Vagina (tissue), 2 donors: Measurements from ENCODE around the gene LMBR1. TPM values are rescaled to one million over a fixed set of nuclear protein-coding genes. Genes with fewer than 3 reads are reported as not detected.

Source experiments
- DNase-seq, 2 donors: peaks; one replicate each; pipeline ENCODE4 v3.0.0-alpha.2; 2017; ENCODE audit errors: extremely low spot score in 2 of 2
- H3K27ac ChIP-seq: fragments of 200-600 bp; sonication (generic); one replicate; pipeline ENCODE4 v1.5.1; 2019
- H3K27me3 ChIP-seq: fragments of 200-600 bp; sonication (generic); one replicate; pipeline ENCODE4 v1.5.1; 2019
- H3K36me3 ChIP-seq, 2 donors: fragments of 200-600 bp; sonication (generic); one replicate each; pipeline ENCODE4 v1.5.1; 2017 to 2019
- H3K4me1 ChIP-seq: fragments of 200-600 bp; sonication (generic); one replicate; pipeline ENCODE4 v1.5.1; 2019
- H3K4me3 ChIP-seq, 2 donors: fragments of 200-600 bp; sonication (generic); 1 replicate in 1 of 2; 2 replicates in 1 of 2; pipeline ENCODE4 v1.5.1; 2016 to 2019
- H3K9me3 ChIP-seq: fragments of 200-600 bp; sonication (generic); one replicate; pipeline ENCODE4 v1.5.1; 2019
- POLR2A ChIP-seq, 2 donors: fragments of 450-650 bp; IDR thresholded peaks; one replicate each; pipeline ENCODE4 v1.6.1; 2017; ENCODE audit warnings: antibody characterized with exemption in 2 of 2, mild to moderate bottlenecking in 2 of 2, moderate library complexity in 2 of 2
- POLR2AphosphoS5 ChIP-seq, 2 donors: sonication (generic); formaldehyde crosslinking; IDR thresholded peaks; one replicate each; pipeline ENCODE4 v1.9.0; 2017; ENCODE audit warnings: antibody characterized with exemption in 2 of 2, mild to moderate bottlenecking in 2 of 2, low read depth in 1 of 2; ENCODE audit not compliant: insufficient read depth in 1 of 2
- intact Hi-C: fragments of 100-400 bp; cut with DNase I; formaldehyde crosslinking; loops from one replicate; pipeline ENCODE4 v1.15.1; 2023
- total RNA-seq: library from RNA; depleted of rRNA; stranded (reverse); fragments of >200 nt; gene quantifications from one replicate; pipeline ENCODE4 v1.2.3, GENCODE V29; 2016
- TF ChIP-seq, protein P1 (sequence below), 3 experiments: fragments of 450-650 bp in 2 of 3; fragments of 200-600 bp in 1 of 3; sonication (generic) in 1 of 3; IDR thresholded peaks; one replicate each; pipeline ENCODE4 v1.5.1; 2017 to 2019; ENCODE audit warnings: antibody characterized with exemption in 3 of 3, mild to moderate bottlenecking in 2 of 3, moderate library complexity in 2 of 3

The LMBR1 gene
- total RNA-seq, 1 donor from 2014 or later = 45.7 TPM

DNA sequence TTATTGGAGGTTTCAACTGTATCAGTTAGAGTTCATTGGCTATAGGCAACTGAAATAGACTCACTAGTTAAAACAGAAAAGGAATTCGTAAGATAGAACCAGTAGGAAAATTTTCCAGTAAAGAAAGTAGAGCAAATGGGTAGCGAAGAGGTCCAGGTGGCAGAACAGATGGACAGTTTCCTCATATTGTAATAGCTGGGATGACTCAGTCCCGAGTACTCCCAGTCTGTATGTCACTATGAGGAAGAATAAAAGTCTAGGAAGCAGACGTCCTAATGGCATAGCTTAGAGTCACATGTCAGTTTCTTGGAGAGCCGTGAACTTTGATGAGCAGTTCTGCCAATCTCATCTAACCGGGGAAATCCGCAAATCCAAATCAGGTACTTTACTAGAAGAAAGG, 157.1 kb downstream of the LMBR1 start:
- Histone ChIP-seq H3K27me3 (no peaks in the 10 kb centered on the region), H3K4me1 (no peaks in the 10 kb centered on the region), H3K4me3 (no peak overlapping the region), H3K27ac (no peak overlapping the region), H3K36me3 (peaks cover 0 to 18% of the 10 kb centered on the region in 2 donors), H3K9me3 (peaks cover 4% of the 10 kb centered on the region)
- intact Hi-C loops = no loop called here
- no peak for DNase-seq
- no peak for TF ChIP-seq POLR2A (IDR thresholded peaks at IDR 0.05)
- no peak for TF ChIP-seq POLR2AphosphoS5 (IDR thresholded peaks at IDR 0.05; ENCODE audit: insufficient read depth in 1 of 2, low read depth in 1 of 2)
- TF ChIP-seq, protein P1, sequence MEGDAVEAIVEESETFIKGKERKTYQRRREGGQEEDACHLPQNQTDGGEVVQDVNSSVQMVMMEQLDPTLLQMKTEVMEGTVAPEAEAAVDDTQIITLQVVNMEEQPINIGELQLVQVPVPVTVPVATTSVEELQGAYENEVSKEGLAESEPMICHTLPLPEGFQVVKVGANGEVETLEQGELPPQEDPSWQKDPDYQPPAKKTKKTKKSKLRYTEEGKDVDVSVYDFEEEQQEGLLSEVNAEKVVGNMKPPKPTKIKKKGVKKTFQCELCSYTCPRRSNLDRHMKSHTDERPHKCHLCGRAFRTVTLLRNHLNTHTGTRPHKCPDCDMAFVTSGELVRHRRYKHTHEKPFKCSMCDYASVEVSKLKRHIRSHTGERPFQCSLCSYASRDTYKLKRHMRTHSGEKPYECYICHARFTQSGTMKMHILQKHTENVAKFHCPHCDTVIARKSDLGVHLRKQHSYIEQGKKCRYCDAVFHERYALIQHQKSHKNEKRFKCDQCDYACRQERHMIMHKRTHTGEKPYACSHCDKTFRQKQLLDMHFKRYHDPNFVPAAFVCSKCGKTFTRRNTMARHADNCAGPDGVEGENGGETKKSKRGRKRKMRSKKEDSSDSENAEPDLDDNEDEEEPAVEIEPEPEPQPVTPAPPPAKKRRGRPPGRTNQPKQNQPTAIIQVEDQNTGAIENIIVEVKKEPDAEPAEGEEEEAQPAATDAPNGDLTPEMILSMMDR (IDR thresholded peaks at IDR 0.05) = no peak

DNA sequence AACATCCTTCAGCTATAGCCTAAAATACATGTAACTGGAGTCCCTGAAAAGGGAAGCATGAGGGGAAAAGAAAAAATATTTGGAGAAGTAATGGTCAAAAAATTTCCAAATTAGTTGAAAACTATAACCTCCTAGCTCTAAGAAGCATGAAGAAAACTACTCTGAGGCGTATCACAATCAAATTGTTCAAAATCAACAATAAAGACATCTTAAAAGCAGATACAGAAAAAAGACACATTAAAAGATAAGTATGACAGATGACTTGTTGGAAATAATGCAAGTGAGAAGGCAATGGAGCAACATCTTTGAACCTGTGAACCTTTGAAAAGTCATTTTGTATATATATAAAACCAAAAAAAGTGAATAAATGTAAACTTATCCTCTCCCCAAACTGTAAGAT, 159.3 kb downstream of the LMBR1 start:
- H3K9me3 ChIP-seq = peaks cover 4% of the 10 kb centered on the region
- no peak overlapping the region for H3K4me3 ChIP-seq
- TF ChIP-seq POLR2AphosphoS5 (IDR thresholded peaks at IDR 0.05; ENCODE audit: insufficient read depth in 1 of 2, low read depth in 1 of 2) = no peak
- no peak for TF ChIP-seq POLR2A (IDR thresholded peaks at IDR 0.05)
- TF ChIP-seq, protein P1 (IDR thresholded peaks at IDR 0.05) = no peak
- peaks cover 0 to 18% of the 10 kb centered on the region in 2 donors for H3K36me3 ChIP-seq
- H3K27ac ChIP-seq = no peak overlapping the region
- intact Hi-C loops = no loop called here
- no peaks in the 10 kb centered on the region for H3K27me3 ChIP-seq
- no peak for DNase-seq
- no peaks in the 10 kb centered on the region for H3K4me1 ChIP-seq

DNA sequence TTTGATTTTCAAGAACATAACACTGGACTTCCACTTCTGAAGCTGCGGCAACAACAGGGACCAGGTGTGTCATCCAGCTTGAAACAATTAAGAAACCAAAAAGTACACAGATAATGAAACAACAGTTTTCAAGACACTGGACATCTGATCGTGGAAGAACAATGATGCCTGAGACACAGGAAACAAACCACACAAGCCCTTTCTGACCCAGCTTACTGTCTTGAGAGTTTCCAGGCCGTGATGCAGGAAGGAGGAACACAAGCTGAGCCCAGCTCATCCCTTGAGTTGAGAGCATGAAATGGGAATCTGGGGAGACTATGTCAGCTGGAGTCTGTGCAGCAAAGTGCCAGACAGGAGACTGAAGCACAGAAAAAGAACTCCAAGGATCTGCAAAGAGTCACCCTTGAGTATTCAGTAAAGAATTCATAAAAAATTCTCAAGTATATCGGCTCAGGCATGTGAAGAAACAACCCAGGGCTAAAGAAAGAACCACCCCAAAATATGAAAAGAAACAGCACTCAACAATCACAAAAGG, 160.8 kb downstream of the LMBR1 start:
- Histone ChIP-seq H3K4me3 (no peak overlapping the region), H3K36me3 (peaks cover 0 to 18% of the 10 kb centered on the region in 2 donors), H3K4me1 (no peaks in the 10 kb centered on the region), H3K27ac (no peak overlapping the region), H3K27me3 (no peaks in the 10 kb centered on the region), H3K9me3 (peaks cover 4% of the 10 kb centered on the region)
- TF ChIP-seq POLR2AphosphoS5 (IDR thresholded peaks at IDR 0.05; ENCODE audit: insufficient read depth in 1 of 2, low read depth in 1 of 2) (no peak), POLR2A (IDR thresholded peaks at IDR 0.05) (no peak)
- TF ChIP-seq, protein P1 (IDR thresholded peaks at IDR 0.05) = no peak
- no peak for DNase-seq
- intact Hi-C loops = no loop called here

DNA sequence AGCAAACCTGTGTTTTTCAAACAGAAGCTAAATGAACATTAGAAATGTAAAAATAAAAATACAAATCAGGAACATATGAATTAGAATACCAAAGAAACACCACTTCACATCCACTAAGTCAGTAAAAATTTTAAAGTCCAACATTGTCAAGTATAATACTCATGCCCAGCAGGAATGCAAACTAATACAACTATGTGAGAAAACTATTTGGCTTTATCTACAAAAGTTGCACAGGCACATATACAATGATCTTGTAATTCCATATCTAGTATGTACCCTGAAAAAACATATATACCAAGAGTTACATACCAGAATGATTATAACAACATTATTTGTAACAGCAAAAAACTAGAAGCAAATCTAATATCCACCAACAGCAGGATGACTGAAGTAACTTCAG, 161.3 kb downstream of the LMBR1 start:
- intact Hi-C loops = no loop called here
- H3K4me3 ChIP-seq = no peak overlapping the region
- H3K36me3 ChIP-seq = peaks cover 0 to 18% of the 10 kb centered on the region in 2 donors
- TF ChIP-seq POLR2AphosphoS5 (IDR thresholded peaks at IDR 0.05; ENCODE audit: insufficient read depth in 1 of 2, low read depth in 1 of 2) (no peak), POLR2A (IDR thresholded peaks at IDR 0.05) (no peak)
- TF ChIP-seq, protein P1 (IDR thresholded peaks at IDR 0.05) = no peak
- H3K27ac ChIP-seq = no peak overlapping the region
- H3K4me1 ChIP-seq = no peaks in the 10 kb centered on the region
- DNase-seq = no peak
- H3K27me3 ChIP-seq = no peaks in the 10 kb centered on the region
- peaks cover 4% of the 10 kb centered on the region for H3K9me3 ChIP-seq

DNA sequence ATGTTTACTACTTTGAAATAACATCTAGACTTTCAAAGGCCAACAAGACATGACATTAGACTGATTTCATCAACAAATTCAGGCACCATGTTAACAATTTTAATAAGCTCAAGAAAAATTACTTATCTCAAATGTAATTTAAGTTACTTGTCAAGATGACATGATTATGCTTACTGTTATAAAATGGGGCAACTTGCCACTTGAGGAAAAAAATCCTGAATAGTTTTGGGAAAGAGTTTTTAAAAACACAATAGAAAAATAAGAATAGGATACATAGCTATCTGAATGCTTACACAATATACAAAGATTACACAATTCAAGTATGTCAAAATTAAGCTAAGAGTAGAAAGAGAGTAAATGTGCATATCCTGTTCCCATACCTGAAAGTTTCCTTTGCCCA, 167.0 kb downstream of the LMBR1 start:
- H3K9me3 ChIP-seq = no peaks in the 10 kb centered on the region
- no peak for DNase-seq
- TF ChIP-seq POLR2A (IDR thresholded peaks at IDR 0.05) (no peak), POLR2AphosphoS5 (IDR thresholded peaks at IDR 0.05; ENCODE audit: insufficient read depth in 1 of 2, low read depth in 1 of 2) (no peak)
- TF ChIP-seq, protein P1 (IDR thresholded peaks at IDR 0.05) = no peak
- H3K27me3 ChIP-seq = no peaks in the 10 kb centered on the region
- no peaks in the 10 kb centered on the region for H3K36me3 ChIP-seq
- no peak overlapping the region for H3K27ac ChIP-seq
- H3K4me1 ChIP-seq = no peaks in the 10 kb centered on the region
- no peak overlapping the region for H3K4me3 ChIP-seq
- intact Hi-C loops = no loop called here
